SK-N-SH treated with all-trans-retinoic acid at 6 μM for 48 hours (cell line): ENCODE data around the gene SIL1.

Experiments used
- PPARA ChIP-seq: fragments of 250-450 bp; sonication (Bioruptor Pico); IDR thresholded peaks from 2 replicates; pipeline ENCODE4 v1.5.0; 2020; ENCODE audit warnings: mild to moderate bottlenecking, borderline replicate concordance
- RARB ChIP-seq: fragments of 250-450 bp; sonication (Bioruptor Pico); IDR thresholded peaks from 2 replicates; pipeline ENCODE4 v1.8.0; 2021; ENCODE audit warnings: mild to moderate bottlenecking, moderate library complexity
- TCF4 ChIP-seq: fragments of 250-450 bp; sonication (Bioruptor Pico); IDR thresholded peaks from 2 replicates; pipeline ENCODE4 v1.8.0; 2021; ENCODE audit warnings: mild to moderate bottlenecking, moderate library complexity, borderline replicate concordance

DNA sequence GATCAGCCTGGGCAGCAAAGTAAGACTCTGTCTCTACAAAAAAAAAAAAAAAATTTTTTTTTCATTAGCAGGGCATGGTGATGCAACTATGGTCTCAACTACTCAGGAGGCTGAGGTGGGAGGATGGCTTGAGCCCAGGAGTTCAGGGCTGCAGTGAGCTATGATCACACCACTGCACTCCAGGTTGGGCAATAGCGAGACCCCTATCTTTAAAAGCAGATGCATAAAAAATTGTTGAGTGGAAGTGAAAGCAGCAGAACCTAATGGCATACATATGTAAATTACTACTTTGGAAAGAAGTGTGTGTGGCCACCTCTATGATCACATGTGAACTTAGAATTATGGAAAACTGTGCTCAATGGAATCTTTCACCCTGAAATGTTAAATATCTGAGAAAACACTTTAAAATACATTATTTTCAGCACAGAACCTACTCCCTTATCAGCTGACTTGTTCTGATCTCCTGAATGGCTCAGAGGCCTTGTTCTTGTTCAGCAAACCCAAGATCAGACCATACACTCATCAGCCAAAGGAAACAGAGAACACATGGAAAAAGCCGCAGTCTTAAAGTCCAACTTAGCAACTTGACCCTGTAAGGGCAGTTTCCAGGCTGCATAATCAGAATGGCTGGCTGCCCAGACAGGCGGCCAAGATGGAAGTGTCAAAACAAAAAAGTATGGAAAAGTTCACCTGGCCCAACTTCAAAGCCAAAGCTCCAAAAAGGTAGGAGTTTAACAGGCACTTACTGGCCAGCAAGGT is 56.5 kb downstream of the SIL1 start:
- no peak for TF ChIP-seq TCF4 (CRISPR knock-in tag)
- TF ChIP-seq RARB (CRISPR knock-in tag): no peak
- no peak for TF ChIP-seq PPARA (CRISPR knock-in tag)
